Endothelial cell of umbilical vein (primary cell): ENCODE results near the gene FAM222B. TPM values are rescaled to one million over a fixed set of nuclear protein-coding genes. Genes with fewer than 3 reads are reported as not detected.

Experiments used
- BruUV-seq: library from RNA; stranded (reverse); fragments of 400-500 nt; replicated peaks from 2 replicates; lab custom pipeline; 2021; lab: Mats Ljungman, UMichigan
- CTCF ChIA-PET: fragments of 300-600, 350-600 bp; sonication (Branson Sonifier 250); formaldehyde crosslinking; loops from one replicate; lab custom pipeline; 2021; ENCODE audit warnings: antibody characterized with exemption, inconsistent platforms; lab: Charles Lee
- POLR2A ChIA-PET: fragments of 300-600, 350-600 bp; sonication (Branson Sonifier 250); formaldehyde crosslinking; loops from one replicate; lab custom pipeline; 2021; ENCODE audit warnings: antibody characterized with exemption, inconsistent platforms; lab: Charles Lee
- DNase-seq: peaks from one replicate; pipeline ENCODE4 v3.0.0-alpha.2; 2011; ENCODE audit warnings: low read depth, low spot score
- FAIRE-seq: peaks from 2 replicates; lab custom pipeline; 2011; peaks lifted over from hg19 to GRCh38; lab: Jason Lieb, UNC
- H2AFZ ChIP-seq: 2 replicates; pipeline ENCODE4 v1.6.0; 2012; ENCODE audit warnings: low read depth, low read length, control low read depth, inconsistent platforms
- H3K27ac ChIP-seq: 2 replicates; pipeline ENCODE4 v1.5.1; 2011; ENCODE audit warnings: low read depth, mild to moderate bottlenecking, control low read depth, low read length, moderate library complexity; ENCODE audit not compliant: insufficient read depth
- H3K27me3 ChIP-seq, 2 experiments: 2 replicates each; pipeline versions ENCODE4 v1.6.0 to v1.6.1; 2011; ENCODE audit warnings: low read length in 2 of 2, mixed read lengths in 1 of 2; ENCODE audit not compliant: control insufficient read depth in 2 of 2, insufficient read depth in 2 of 2
- H3K36me3 ChIP-seq, 2 experiments: 2 replicates in 1 of 2; 3 replicates in 1 of 2; pipeline ENCODE4 v1.5.1; 2011; ENCODE audit warnings: low read length in 2 of 2, mild to moderate bottlenecking in 1 of 2, moderate library complexity in 1 of 2; ENCODE audit not compliant: control insufficient read depth in 2 of 2, insufficient read depth in 2 of 2; ENCODE audit errors: extremely low read depth in 1 of 2
- H3K4me1 ChIP-seq: 3 replicates; pipeline ENCODE4 v1.5.1; 2011; ENCODE audit warnings: mild to moderate bottlenecking, low read length; ENCODE audit not compliant: control insufficient read depth, insufficient read depth; ENCODE audit errors: extremely low read depth
- H3K4me2 ChIP-seq: 2 replicates; pipeline ENCODE4 v1.6.1; 2011; ENCODE audit warnings: low read length, control low read depth, mixed read lengths; ENCODE audit not compliant: insufficient read depth
- H3K4me3 ChIP-seq, 3 experiments: fragments of 200-600 bp in 1 of 3; sonication (generic), shearing (Covaris generic) in 1 of 3; replicated peaks in 1 of 3; 2 replicates each; pipeline ENCODE4 v1.5.1; 2011 to 2016; ENCODE audit warnings: control low read depth in 3 of 3, low read length in 3 of 3, mild to moderate bottlenecking in 2 of 3, inconsistent platforms in 1 of 3, low read depth in 1 of 3, moderate library complexity in 1 of 3; ENCODE audit not compliant: insufficient read depth in 1 of 3
- H3K79me2 ChIP-seq: 2 replicates; pipeline ENCODE4 v1.6.0; 2012; ENCODE audit warnings: low read length, inconsistent platforms; ENCODE audit not compliant: control insufficient read depth, insufficient read depth
- H3K9ac ChIP-seq: replicated peaks from 2 replicates; pipeline ENCODE3; 2011; ENCODE audit warnings: low read length, control low read depth; ENCODE audit not compliant: insufficient read depth; ENCODE audit errors: extremely low read depth
- H3K9me1 ChIP-seq: replicated peaks from 3 replicates; pipeline ENCODE4 v1.6.0; 2011; ENCODE audit warnings: mild to moderate bottlenecking, low read length; ENCODE audit not compliant: control insufficient read depth, insufficient read depth; ENCODE audit errors: extremely low read depth
- H3K9me3 ChIP-seq: replicated peaks from 2 replicates; pipeline ENCODE4 v1.5.1; 2012; ENCODE audit warnings: low read length, inconsistent platforms; ENCODE audit not compliant: control insufficient read depth, insufficient read depth
- H4K20me1 ChIP-seq: replicated peaks from 2 replicates; pipeline ENCODE3; 2011; ENCODE audit warnings: mild to moderate bottlenecking, low read length; ENCODE audit not compliant: control insufficient read depth, insufficient read depth; ENCODE audit errors: extremely low read depth
- CTCF ChIP-seq, 2 donors: IDR thresholded peaks; 1 replicate in 1 of 2; 2 replicates in 1 of 2; pipeline ENCODE4 v1.5.1; 2011; ENCODE audit warnings: low read length in 2 of 2, mild to moderate bottlenecking in 2 of 2, moderate library complexity in 2 of 2, control low read depth in 1 of 2, inconsistent platforms in 1 of 2, low read depth in 1 of 2; ENCODE audit not compliant: insufficient read depth in 1 of 2; ENCODE audit errors: extremely low read depth in 1 of 2
- EZH2 ChIP-seq: IDR thresholded peaks from 2 replicates; pipeline ENCODE4 v1.6.1; 2012; ENCODE audit warnings: borderline replicate concordance, low read depth, mild to moderate bottlenecking, moderate library complexity, low read length, inconsistent platforms; ENCODE audit not compliant: severe bottlenecking
- FOS ChIP-seq: IDR thresholded peaks from 2 replicates; pipeline ENCODE4 v1.6.1; 2011; ENCODE audit warnings: mild to moderate bottlenecking, low read length, moderate library complexity, borderline replicate concordance; ENCODE audit not compliant: insufficient read depth
- GATA2 ChIP-seq: IDR thresholded peaks from 2 replicates; pipeline ENCODE4 v1.7.0; 2011; ENCODE audit warnings: low read depth, mild to moderate bottlenecking, moderate library complexity, mixed read lengths, low read length; ENCODE audit not compliant: insufficient read length, insufficient read depth
- JUN ChIP-seq: IDR thresholded peaks from 2 replicates; pipeline ENCODE4 v1.6.1; 2011; ENCODE audit warnings: borderline replicate concordance, low read depth; ENCODE audit not compliant: insufficient read length, insufficient read depth
- MAX ChIP-seq: IDR thresholded peaks from 2 replicates; pipeline ENCODE4 v1.6.1; 2011; ENCODE audit not compliant: insufficient read depth, insufficient read length
- MYC ChIP-seq: IDR thresholded peaks from one replicate; pipeline ENCODE4 v1.6.1; 2011; ENCODE audit warnings: mild to moderate bottlenecking, low read depth, low read length
- POLR2A ChIP-seq: IDR thresholded peaks from 2 replicates; pipeline ENCODE4 v1.6.1; 2012; ENCODE audit warnings: low read depth, mild to moderate bottlenecking, control low read depth, low read length
- POLR2AphosphoS5 ChIP-seq: IDR thresholded peaks from 2 replicates; pipeline ENCODE4 v1.6.1; 2012; ENCODE audit warnings: low read depth, mild to moderate bottlenecking, control low read depth, low read length, moderate library complexity; ENCODE audit not compliant: insufficient read depth
- dilution Hi-C: fragments of 300-500 bp; cut with MboI; formaldehyde crosslinking; loops from one replicate; pipeline ENCODE4 v1.15.0; 2019; ENCODE audit warnings: low sequenced_read_pairs; ENCODE audit not compliant: extremely low pct_ligation_motif_present
- intact Hi-C: fragments of 100-400 bp; cut with micrococcal nuclease; formaldehyde crosslinking; loops from one replicate; pipeline ENCODE4 v1.10.0; 2022
- polyA plus RNA-seq, 4 experiments: library from polyadenylated mRNA; depleted of rRNA in 3 of 4; stranded (reverse) in 3 of 4; unstranded in 1 of 4; fragments of >200 nt; gene quantifications; 2 replicates each; pipeline versions ENCODE4 v1.2.1 to v1.2.3, GENCODE V29; 2011 to 2012; ENCODE audit warnings: missing spikeins in 1 of 4
- total RNA-seq: library from RNA; stranded (reverse); gene quantifications from 2 replicates; pipeline ENCODE4 v1.2.3, GENCODE V29; 2021

FAM222B gene
- total and polyA plus RNA-seq, 2 donors (not counting 3 experiments of a cell fraction or from before 2014, with no cell fraction given): 21.1 to 30.6 TPM

- Histone ChIP-seq H4K20me1 (no peaks in the 10 kb centered on the region), H3K9ac (no peak overlapping the region), H3K9me3 (no peaks in the 10 kb centered on the region), H3K9me1 (no peaks in the 10 kb centered on the region), H3K4me2 (no peak overlapping the region), H3K4me3 (no peak overlapping the region), H2AFZ (no peak overlapping the region), H3K27me3 (no peaks in the 10 kb centered on the region), H3K79me2 (no peaks in the 10 kb centered on the region), H3K27ac (no peak overlapping the region), H3K4me1 (no peaks in the 10 kb centered on the region), H3K36me3 (peaks cover 11 to 60% of the 10 kb centered on the region in 2 experiments)
- dilution Hi-C loops: no loop called here
- TF ChIP-seq EZH2: no peak
- TF ChIP-seq POLR2A: no peak
- no peak for TF ChIP-seq CTCF (IDR thresholded peaks at IDR 0.05; ENCODE audit: extremely low read depth in 1 of 2, insufficient read depth in 1 of 2, low read depth in 1 of 2, low read length in 2 of 2)
- TF ChIP-seq MYC: no peak
- no peak for TF ChIP-seq FOS
- TF ChIP-seq JUN: no peak
- TF ChIP-seq POLR2AphosphoS5: no peak
- no peak for TF ChIP-seq MAX
- no peak for TF ChIP-seq GATA2
- ChIA-PET POLR2A (no interaction called here), CTCF (interaction anchor here (1.6 kb wide), 1 partner anchor 121 kb away, joined by 4 read pairs; no protein-coding TSS in a partner anchor)
- no TSS peak for BruUV-seq
- intact Hi-C loops: no loop called here
- DNase-seq (no peak), FAIRE-seq (no peak)
These were observed 41.5 kb upstream of the FAM222B start for GRCh38 chr17:28883967-28884702.
